Renal cortex interstitium (tissue), 11 donors: ENCODE measurements around the gene SDK1. TPM values are rescaled to one million over a fixed set of nuclear protein-coding genes. Genes with fewer than 3 reads are reported as not detected.
"Not testable (repeated sequence)": the region's sequence is repeated elsewhere in the genome, so short reads cannot be mapped to it uniquely, and the experiment has no call there.

Experiments used
- DNase-seq, 11 donors: peaks; one replicate each; pipeline ENCODE4 v3.0.0-alpha.2; 2013; ENCODE audit warnings: low read depth in 9 of 11, low spot score in 4 of 11; ENCODE audit errors: extremely low read depth in 1 of 11
- polyA plus RNA-seq, 3 donors: library from polyadenylated mRNA; unstranded; fragments of 120-200 nt; gene quantifications; one replicate each; pipeline ENCODE4 v1.2.1, GENCODE V29; 2013; ENCODE audit not compliant: insufficient read length in 3 of 3

SDK1 gene
- polyA plus RNA-seq, 3 donors = 5.9 to 9.1 (median 7.6) TPM

- DNase-seq = no peak
These were observed 424.4 kb downstream of the SDK1 start for GRCh38 chr7:3725155-3726059.

- DNase-seq = no peak
These were observed 429.2 kb downstream of the SDK1 start for GRCh38 chr7:3730276-3730675.

GRCh38 chr7:3732395-3733005, 431.4 kb downstream of the SDK1 start:
- no peak for DNase-seq

- no peak for DNase-seq
These were observed 432.6 kb downstream of the SDK1 start for GRCh38 chr7:3733541-3734140.

- no peak for DNase-seq
These were observed 437.9 kb downstream of the SDK1 start for GRCh38 chr7:3738964-3739363.

GRCh38 chr7:3739983-3740382, 438.9 kb downstream of the SDK1 start:
- DNase-seq = no peak

GRCh38 chr7:3747467-3747866, 446.4 kb downstream of the SDK1 start:
- no peak for DNase-seq

GRCh38 chr7:3748389-3748788, 447.3 kb downstream of the SDK1 start:
- DNase-seq = no peak

- no peak for DNase-seq
These were observed 452.8 kb downstream of the SDK1 start for GRCh38 chr7:3753868-3754267.

- DNase-seq = no peak
These were observed 453.7 kb downstream of the SDK1 start for GRCh38 chr7:3754493-3755341.

GRCh38 chr7:3755778-3756453, 454.9 kb downstream of the SDK1 start:
- not testable (repeated sequence) for DNase-seq

- no peak for DNase-seq
These were observed 456.0 kb downstream of the SDK1 start for GRCh38 chr7:3757059-3757458.

- DNase-seq = no peak
These were observed 459.6 kb downstream of the SDK1 start for GRCh38 chr7:3760651-3761050.

GRCh38 chr7:3762146-3762831, 461.2 kb downstream of the SDK1 start:
- no peak for DNase-seq

GRCh38 chr7:3767917-3768777, 467.1 kb downstream of the SDK1 start:
- no peak for DNase-seq

GRCh38 chr7:3771906-3772305, 470.9 kb downstream of the SDK1 start:
- DNase-seq = no peak

- DNase-seq = no peak
These were observed 477.3 kb downstream of the SDK1 start for GRCh38 chr7:3778345-3778744.
